ENCODE measurements around the gene TFCP2.
"Not testable (repeated sequence)": the region's sequence is repeated elsewhere in the genome, so short reads cannot be mapped to it uniquely, and the experiment has no call there.

The TFCP2 gene

GRCh38 chr12:51172515-51173431 lies at the start of gene TFCP2:
Gene TFCP2 (minus strand): TSS chr12:51173135. CDS start chr12:51172422, 713 bp downstream.
- Histone ChIP-seq H3K27me3 (ENCODE audit: control insufficient read depth in 2 of 2, insufficient read depth in 2 of 2, low read length in 2 of 2) (no peaks in the 10 kb centered on the region), H3K4me1 (ENCODE audit: control insufficient read depth in 2 of 2, insufficient read depth in 2 of 2, low read length in 2 of 2) (peaks cover 6 to 8% of the 10 kb centered on the region in 2 donors), H3K4me3 (ENCODE audit: low read length in 2 of 2) (peak within 1 kb of the TSS; percentile 98 to 100), H3K27ac (ENCODE audit: low read depth in 2 of 2, low read length in 2 of 2) (peak within 1 kb of the TSS; percentile 98 to 99), H3K9me3 (ENCODE audit: control insufficient read depth in 2 of 2, low read length in 2 of 2) (no peaks in the 10 kb centered on the region), H3K9ac (ENCODE audit: low read depth in 1 of 2, low read length in 2 of 2) (peak within 1 kb of the TSS; percentile 96 to 99), H3K36me3 (ENCODE audit: control insufficient read depth in 2 of 2, insufficient read depth in 2 of 2, low read length in 2 of 2) (no peaks in the 10 kb centered on the region)

- Histone ChIP-seq H3K9ac (ENCODE audit: low read depth in 1 of 2, low read length in 2 of 2) (no peak overlapping the region), H3K4me1 (ENCODE audit: control insufficient read depth in 2 of 2, insufficient read depth in 2 of 2, low read length in 2 of 2) (peaks cover 10 to 14% of the 10 kb centered on the region in 2 donors), H3K9me3 (ENCODE audit: control insufficient read depth in 2 of 2, low read length in 2 of 2) (no peaks in the 10 kb centered on the region), H3K27ac (ENCODE audit: low read depth in 2 of 2, low read length in 2 of 2) (no peak overlapping the region), H3K4me3 (ENCODE audit: low read length in 2 of 2) (no peak overlapping the region), H3K27me3 (ENCODE audit: control insufficient read depth in 2 of 2, insufficient read depth in 2 of 2, low read length in 2 of 2) (no peaks in the 10 kb centered on the region), H3K36me3 (ENCODE audit: control insufficient read depth in 2 of 2, insufficient read depth in 2 of 2, low read length in 2 of 2) (no peaks in the 10 kb centered on the region)
These were observed 49.5 kb upstream of the TFCP2 start for GRCh38 chr12:51222461-51222860.

DNA sequence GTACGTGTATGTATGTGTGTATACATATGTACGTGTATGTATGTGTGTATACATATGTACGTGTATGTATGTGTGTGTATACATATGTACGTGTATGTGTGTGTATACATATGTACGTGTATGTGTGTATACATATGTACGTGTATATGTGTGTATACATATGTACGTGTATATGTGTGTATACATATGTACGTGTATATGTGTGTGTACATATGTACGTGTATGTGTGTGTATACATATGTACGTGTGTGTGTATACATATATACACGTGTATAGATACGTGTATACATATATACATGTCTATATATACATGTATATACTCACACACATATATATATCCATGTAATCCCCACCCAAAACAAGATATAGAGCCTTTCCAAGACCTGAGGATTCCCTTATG lies 46.9 kb upstream of the TFCP2 start:
- H3K9ac ChIP-seq (ENCODE audit: low read depth in 1 of 2, low read length in 2 of 2); H3K9me3 ChIP-seq (ENCODE audit: control insufficient read depth in 2 of 2, low read length in 2 of 2); H3K27me3 ChIP-seq (ENCODE audit: control insufficient read depth in 2 of 2, insufficient read depth in 2 of 2, low read length in 2 of 2); H3K4me3 ChIP-seq (ENCODE audit: low read length in 2 of 2); H3K36me3 ChIP-seq (ENCODE audit: control insufficient read depth in 2 of 2, insufficient read depth in 2 of 2, low read length in 2 of 2); H3K27ac ChIP-seq (ENCODE audit: low read depth in 2 of 2, low read length in 2 of 2): not testable (repeated sequence)
- peaks cover 12 to 14% of the 10 kb centered on the region in 2 donors for H3K4me1 ChIP-seq (ENCODE audit: control insufficient read depth in 2 of 2, insufficient read depth in 2 of 2, low read length in 2 of 2)

- Histone ChIP-seq H3K27ac (ENCODE audit: low read depth in 2 of 2, low read length in 2 of 2) (peak overlapping the region in 1 of 2 donors; percentile 89), H3K4me1 (ENCODE audit: control insufficient read depth in 2 of 2, insufficient read depth in 2 of 2, low read length in 2 of 2) (peaks cover 12 to 14% of the 10 kb centered on the region in 2 donors), H3K27me3 (ENCODE audit: control insufficient read depth in 2 of 2, insufficient read depth in 2 of 2, low read length in 2 of 2) (no peaks in the 10 kb centered on the region), H3K36me3 (ENCODE audit: control insufficient read depth in 2 of 2, insufficient read depth in 2 of 2, low read length in 2 of 2) (no peaks in the 10 kb centered on the region), H3K4me3 (ENCODE audit: low read length in 2 of 2) (peak overlapping the region in 1 of 2 donors; percentile 93), H3K9me3 (ENCODE audit: control insufficient read depth in 2 of 2, low read length in 2 of 2) (no peaks in the 10 kb centered on the region), H3K9ac (ENCODE audit: low read depth in 1 of 2, low read length in 2 of 2) (no peak overlapping the region)
These were observed 46.4 kb upstream of the TFCP2 start for GRCh38 chr12:51219322-51219721.

DNA sequence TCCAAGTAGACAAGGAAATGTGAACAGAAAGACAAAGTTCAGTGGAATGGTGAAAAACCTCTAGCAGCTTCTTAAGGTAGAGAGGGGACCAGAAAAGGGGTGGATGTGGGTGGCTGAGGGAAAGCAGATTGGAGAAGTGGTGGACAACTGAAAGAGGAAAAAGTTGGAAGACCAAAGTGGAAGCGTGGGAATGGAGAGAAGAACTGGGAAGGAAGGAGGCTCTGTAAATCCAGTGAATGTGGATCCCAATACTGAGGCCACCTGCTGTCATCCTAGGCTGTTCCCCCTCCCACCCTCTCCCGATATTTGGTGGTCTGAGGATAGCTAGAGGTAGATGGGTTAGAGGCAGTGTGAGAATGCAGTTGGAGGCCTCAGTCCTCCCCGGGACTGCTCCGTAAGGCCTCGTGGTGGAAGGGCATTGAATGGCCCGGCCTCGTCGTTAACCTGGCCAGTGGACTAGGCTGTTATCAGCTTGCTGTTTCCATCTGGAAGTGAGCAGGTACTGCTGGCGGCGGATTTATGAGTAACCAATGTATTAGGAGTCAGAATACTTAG lies 45.7 kb upstream of the TFCP2 start:
- Histone ChIP-seq H3K4me3 (ENCODE audit: low read length in 2 of 2) (peak overlapping the region; percentile 91 to 93), H3K27ac (ENCODE audit: low read depth in 2 of 2, low read length in 2 of 2) (peak overlapping the region; percentile 80 to 89), H3K9ac (ENCODE audit: low read depth in 1 of 2, low read length in 2 of 2) (peak overlapping the region; percentile 79 to 96), H3K27me3 (ENCODE audit: control insufficient read depth in 2 of 2, insufficient read depth in 2 of 2, low read length in 2 of 2) (no peaks in the 10 kb centered on the region), H3K9me3 (ENCODE audit: control insufficient read depth in 2 of 2, low read length in 2 of 2) (no peaks in the 10 kb centered on the region), H3K4me1 (ENCODE audit: control insufficient read depth in 2 of 2, insufficient read depth in 2 of 2, low read length in 2 of 2) (peaks cover 12 to 14% of the 10 kb centered on the region in 2 donors), H3K36me3 (ENCODE audit: control insufficient read depth in 2 of 2, insufficient read depth in 2 of 2, low read length in 2 of 2) (no peaks in the 10 kb centered on the region)

DNA sequence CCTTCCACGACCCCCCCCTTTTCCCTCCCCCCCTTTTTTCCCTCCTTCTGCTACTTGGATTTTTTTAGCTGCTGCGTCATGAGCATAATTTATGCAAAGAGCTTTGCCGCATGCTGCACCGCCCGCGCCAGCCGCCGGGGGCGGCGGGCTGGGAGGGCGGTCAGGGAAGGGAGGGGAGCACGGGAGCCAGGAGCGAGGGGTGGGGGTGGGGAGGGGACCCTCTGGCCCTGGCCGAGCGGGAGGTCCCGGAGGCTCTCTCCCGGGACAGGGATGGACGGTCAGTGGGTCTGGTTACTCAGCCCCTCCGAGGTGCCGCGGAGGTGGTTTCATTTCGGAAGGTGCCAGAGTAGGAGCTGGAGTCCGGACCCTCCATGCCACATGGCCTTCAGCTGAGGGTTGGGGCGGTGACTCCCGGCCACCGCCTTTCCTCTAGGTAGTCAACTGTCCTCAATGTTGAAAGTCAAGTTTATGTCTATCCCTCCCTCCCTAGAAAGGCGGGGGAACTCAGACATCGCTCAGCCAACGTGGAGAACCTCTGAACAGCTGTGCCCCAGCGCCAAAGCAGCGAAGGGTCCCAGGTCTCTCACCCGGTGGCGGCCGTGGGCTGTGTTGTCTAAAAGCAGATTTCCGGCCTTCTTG lies 45.2 kb upstream of the TFCP2 start, which contains the start of gene POU6F1:
Gene POU6F1 (minus strand): TSS at position 95 of the 639 bp plus-strand sequence. CDS start 11,226 bp downstream, outside the sequence.
- Histone ChIP-seq H3K36me3 (ENCODE audit: control insufficient read depth in 2 of 2, insufficient read depth in 2 of 2, low read length in 2 of 2) (no peaks in the 10 kb centered on the region), H3K9me3 (ENCODE audit: control insufficient read depth in 2 of 2, low read length in 2 of 2) (no peaks in the 10 kb centered on the region), H3K4me3 (ENCODE audit: low read length in 2 of 2) (peak within 1 kb of the TSS; percentile 91 to 93), H3K4me1 (ENCODE audit: control insufficient read depth in 2 of 2, insufficient read depth in 2 of 2, low read length in 2 of 2) (peaks cover 12 to 14% of the 10 kb centered on the region in 2 donors), H3K27me3 (ENCODE audit: control insufficient read depth in 2 of 2, insufficient read depth in 2 of 2, low read length in 2 of 2) (no peaks in the 10 kb centered on the region), H3K9ac (ENCODE audit: low read depth in 1 of 2, low read length in 2 of 2) (peak within 1 kb of the TSS; percentile 79 to 96), H3K27ac (ENCODE audit: low read depth in 2 of 2, low read length in 2 of 2) (peak within 1 kb of the TSS; percentile 80 to 89)

DNA sequence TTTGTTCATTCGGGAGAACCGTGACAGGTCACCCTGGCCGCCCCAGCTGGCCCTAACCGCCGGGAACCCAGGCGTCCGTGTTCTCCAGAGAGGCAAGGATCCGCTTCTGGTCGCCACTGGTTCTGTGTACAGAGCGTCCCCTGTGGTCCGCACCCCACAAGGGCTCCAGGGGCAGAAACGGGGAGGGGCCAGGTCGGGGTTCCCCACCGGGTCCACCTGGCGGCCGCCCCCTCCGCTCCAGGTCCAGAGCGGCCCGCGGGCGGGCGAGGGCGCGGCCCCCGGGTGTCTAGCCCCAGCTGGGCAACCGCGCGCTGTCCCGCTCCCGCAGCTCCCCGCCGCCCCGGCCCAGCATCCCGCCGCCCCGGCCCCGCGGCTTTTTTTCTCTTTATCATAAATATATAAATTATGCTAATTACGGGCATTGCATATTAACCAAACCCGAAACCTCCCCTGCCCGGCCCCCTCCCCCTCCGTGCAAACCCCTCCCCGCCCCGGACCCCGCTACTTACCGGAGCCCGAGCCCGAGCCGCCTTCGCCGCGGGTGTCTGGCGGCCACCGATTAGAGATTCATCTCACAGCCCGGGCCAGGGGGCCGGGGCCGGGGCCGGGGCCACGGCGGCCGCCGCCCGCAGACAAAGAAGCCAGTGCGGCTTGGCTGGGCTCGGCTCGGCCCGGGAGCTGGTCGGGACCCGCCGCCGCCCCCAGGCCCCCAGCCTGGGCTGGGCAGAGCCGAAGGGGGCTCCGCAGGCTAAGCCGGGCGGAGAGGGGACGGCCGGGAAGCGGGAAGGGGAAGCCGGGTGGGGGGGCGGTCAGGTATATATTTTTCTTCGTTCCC lies 44.4 kb upstream of the TFCP2 start:
- peak overlapping the region; percentile 91 to 93 for H3K4me3 ChIP-seq (ENCODE audit: low read length in 2 of 2)
- no peaks in the 10 kb centered on the region for H3K9me3 ChIP-seq (ENCODE audit: control insufficient read depth in 2 of 2, low read length in 2 of 2)
- peak overlapping the region; percentile 80 to 89 for H3K27ac ChIP-seq (ENCODE audit: low read depth in 2 of 2, low read length in 2 of 2)
- peaks cover 12 to 13% of the 10 kb centered on the region in 2 donors for H3K4me1 ChIP-seq (ENCODE audit: control insufficient read depth in 2 of 2, insufficient read depth in 2 of 2, low read length in 2 of 2)
- no peaks in the 10 kb centered on the region for H3K36me3 ChIP-seq (ENCODE audit: control insufficient read depth in 2 of 2, insufficient read depth in 2 of 2, low read length in 2 of 2)
- no peaks in the 10 kb centered on the region for H3K27me3 ChIP-seq (ENCODE audit: control insufficient read depth in 2 of 2, insufficient read depth in 2 of 2, low read length in 2 of 2)
- peak overlapping the region; percentile 79 to 96 for H3K9ac ChIP-seq (ENCODE audit: low read depth in 1 of 2, low read length in 2 of 2)

- no peaks in the 10 kb centered on the region for H3K27me3 ChIP-seq (ENCODE audit: control insufficient read depth in 2 of 2, insufficient read depth in 2 of 2, low read length in 2 of 2)
- peak overlapping the region; percentile 63 to 70 for H3K4me3 ChIP-seq (ENCODE audit: low read length in 2 of 2)
- H3K9ac ChIP-seq (ENCODE audit: low read depth in 1 of 2, low read length in 2 of 2) = peak overlapping the region in 1 of 2 donors; percentile 60
- H3K27ac ChIP-seq (ENCODE audit: low read depth in 2 of 2, low read length in 2 of 2) = peak overlapping the region in 1 of 2 donors; percentile 89
- H3K36me3 ChIP-seq (ENCODE audit: control insufficient read depth in 2 of 2, insufficient read depth in 2 of 2, low read length in 2 of 2) = no peaks in the 10 kb centered on the region
- peaks cover 11 to 12% of the 10 kb centered on the region in 2 donors for H3K4me1 ChIP-seq (ENCODE audit: control insufficient read depth in 2 of 2, insufficient read depth in 2 of 2, low read length in 2 of 2)
- H3K9me3 ChIP-seq (ENCODE audit: control insufficient read depth in 2 of 2, low read length in 2 of 2) = no peaks in the 10 kb centered on the region
These were observed 43.7 kb upstream of the TFCP2 start for GRCh38 chr12:51216642-51217041.

DNA sequence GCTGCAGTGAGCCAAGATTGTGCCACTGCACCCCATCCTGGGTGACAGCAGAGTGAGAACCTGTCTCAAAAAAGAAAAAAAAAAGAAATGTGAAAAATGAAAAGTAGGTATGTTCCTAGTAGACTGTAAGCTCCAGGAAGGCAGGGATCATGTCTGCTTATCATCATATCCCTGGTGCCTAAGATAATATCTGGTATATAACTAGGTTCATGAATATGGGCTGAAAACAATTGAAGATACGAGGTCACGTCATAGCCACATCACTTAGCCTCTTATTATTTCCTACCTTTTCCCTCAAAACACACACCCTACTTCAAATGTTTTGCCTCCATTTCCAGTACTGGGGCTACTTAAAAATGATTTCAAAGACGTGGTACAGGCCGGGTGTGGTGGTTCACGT lies 42.0 kb upstream of the TFCP2 start:
- no peaks in the 10 kb centered on the region for H3K9me3 ChIP-seq (ENCODE audit: control insufficient read depth in 2 of 2, low read length in 2 of 2)
- no peak overlapping the region for H3K27ac ChIP-seq (ENCODE audit: low read depth in 2 of 2, low read length in 2 of 2)
- peaks cover 11 to 12% of the 10 kb centered on the region in 2 donors for H3K4me1 ChIP-seq (ENCODE audit: control insufficient read depth in 2 of 2, insufficient read depth in 2 of 2, low read length in 2 of 2)
- no peaks in the 10 kb centered on the region for H3K27me3 ChIP-seq (ENCODE audit: control insufficient read depth in 2 of 2, insufficient read depth in 2 of 2, low read length in 2 of 2)
- no peak overlapping the region for H3K4me3 ChIP-seq (ENCODE audit: low read length in 2 of 2)
- H3K36me3 ChIP-seq (ENCODE audit: control insufficient read depth in 2 of 2, insufficient read depth in 2 of 2, low read length in 2 of 2) = no peaks in the 10 kb centered on the region
- no peak overlapping the region for H3K9ac ChIP-seq (ENCODE audit: low read depth in 1 of 2, low read length in 2 of 2)
